RWPE1 (cell line): ENCODE results near the gene LMNTD2.

Experiments
- CTCF ChIA-PET: fragments of 350-600 bp; sonication (Branson Sonifier 250); formaldehyde crosslinking; extraction: SDS; loops from one replicate; lab custom pipeline; 2021; lab: Yijun Ruan, JAX
- POLR2A ChIA-PET: fragments of 400-600 bp; formaldehyde crosslinking; extraction: SDS; loops from one replicate; lab custom pipeline; 2020; ENCODE audit warnings: antibody characterized with exemption; ENCODE audit not compliant: low non-redundant PET; lab: Yijun Ruan, JAX
- DNase-seq: peaks from one replicate; pipeline ENCODE4 v3.0.0; 2012; ENCODE audit warnings: low spot score
- H3K27ac ChIP-seq: fragments of 450-650 bp; 2 replicates; pipeline ENCODE4 v1.5.1; 2017
- TF ChIP-seq, protein P1 (sequence below): fragments of 450-650 bp; conservative IDR thresholded peaks from 2 replicates; pipeline ENCODE4 v1.5.1; 2017; ENCODE audit warnings: low read depth, mild to moderate bottlenecking

Gene LMNTD2

DNA sequence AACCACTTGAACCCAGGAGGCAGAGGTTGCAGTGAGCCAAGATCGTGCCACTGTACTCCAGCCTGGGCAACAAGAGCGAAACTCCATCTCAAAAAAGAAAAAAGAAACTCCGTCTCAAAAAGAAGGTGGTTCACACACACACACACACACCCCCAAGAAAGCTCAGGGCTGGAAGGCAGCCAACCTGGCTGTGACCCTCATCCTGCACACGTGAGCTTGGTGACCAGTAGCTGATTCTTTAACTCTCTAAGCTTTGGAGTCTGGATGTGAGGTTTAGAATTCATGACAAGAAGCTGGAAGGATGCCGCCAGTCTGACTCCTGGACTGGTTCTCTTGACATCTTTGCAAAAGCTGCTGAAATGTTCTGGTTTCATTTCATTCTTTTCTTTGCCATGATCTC, 51.6 kb downstream of the LMNTD2 start:
- DNase-seq: no peak
- ChIA-PET POLR2A (interaction anchor here (0.6 kb wide), 1 partner anchor 58 kb away, joined by 3 read pairs; no protein-coding TSS in a partner anchor), CTCF (interaction anchor here (0.8 kb wide), 1 partner anchor 10 kb away, joined by 4 read pairs; no protein-coding TSS in a partner anchor)
- TF ChIP-seq, protein P1, sequence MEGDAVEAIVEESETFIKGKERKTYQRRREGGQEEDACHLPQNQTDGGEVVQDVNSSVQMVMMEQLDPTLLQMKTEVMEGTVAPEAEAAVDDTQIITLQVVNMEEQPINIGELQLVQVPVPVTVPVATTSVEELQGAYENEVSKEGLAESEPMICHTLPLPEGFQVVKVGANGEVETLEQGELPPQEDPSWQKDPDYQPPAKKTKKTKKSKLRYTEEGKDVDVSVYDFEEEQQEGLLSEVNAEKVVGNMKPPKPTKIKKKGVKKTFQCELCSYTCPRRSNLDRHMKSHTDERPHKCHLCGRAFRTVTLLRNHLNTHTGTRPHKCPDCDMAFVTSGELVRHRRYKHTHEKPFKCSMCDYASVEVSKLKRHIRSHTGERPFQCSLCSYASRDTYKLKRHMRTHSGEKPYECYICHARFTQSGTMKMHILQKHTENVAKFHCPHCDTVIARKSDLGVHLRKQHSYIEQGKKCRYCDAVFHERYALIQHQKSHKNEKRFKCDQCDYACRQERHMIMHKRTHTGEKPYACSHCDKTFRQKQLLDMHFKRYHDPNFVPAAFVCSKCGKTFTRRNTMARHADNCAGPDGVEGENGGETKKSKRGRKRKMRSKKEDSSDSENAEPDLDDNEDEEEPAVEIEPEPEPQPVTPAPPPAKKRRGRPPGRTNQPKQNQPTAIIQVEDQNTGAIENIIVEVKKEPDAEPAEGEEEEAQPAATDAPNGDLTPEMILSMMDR: no peak
- peak overlapping the region; percentile 98 for H3K27ac ChIP-seq

DNA sequence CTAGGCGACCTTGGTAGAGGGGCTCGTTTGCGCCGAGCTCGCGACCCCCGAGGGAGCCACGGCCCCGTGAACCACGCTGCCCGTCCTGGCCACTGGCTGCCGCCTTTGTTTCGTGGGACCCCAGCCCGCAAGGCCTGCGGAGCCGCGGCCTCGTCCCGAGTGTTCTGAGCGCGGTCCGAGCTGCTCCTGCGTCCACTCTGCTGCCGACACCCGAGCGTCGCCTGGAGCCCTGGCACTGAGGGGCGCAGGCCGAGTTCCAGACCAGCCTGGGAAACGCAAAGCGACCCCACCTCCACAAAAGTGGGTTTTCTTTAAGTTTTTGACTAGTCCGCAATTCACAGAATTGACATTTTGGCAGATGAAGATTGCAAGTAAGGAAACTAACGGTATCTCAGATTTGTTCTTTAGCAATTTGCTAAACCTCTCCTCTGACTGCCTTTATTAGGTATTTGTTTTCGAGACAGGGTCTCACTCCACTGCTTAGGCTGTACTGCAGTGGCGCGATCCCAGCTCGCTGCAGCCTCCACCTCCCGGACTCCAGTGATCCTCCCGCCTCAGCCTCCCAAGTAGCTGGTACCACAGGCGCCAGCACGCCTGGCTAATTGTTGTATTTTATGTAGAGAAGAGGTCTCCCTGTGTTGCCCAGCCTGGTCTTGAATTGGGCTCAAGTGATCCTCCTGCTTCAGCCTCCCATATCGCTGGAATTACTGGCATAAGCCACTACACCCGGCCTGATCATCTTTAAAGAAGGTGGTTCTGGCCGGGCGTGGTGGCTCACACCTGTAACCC, 52.6 kb downstream of the LMNTD2 start:
- H3K27ac ChIP-seq: peak overlapping the region; percentile 98
- ChIA-PET POLR2A (interaction anchor here (0.5 kb wide), 1 partner anchor 12 kb away, joined by 3 read pairs; no protein-coding TSS in a partner anchor), CTCF (no interaction called here)
- TF ChIP-seq, protein P1: no peak
- DNase-seq: no peak

DNA sequence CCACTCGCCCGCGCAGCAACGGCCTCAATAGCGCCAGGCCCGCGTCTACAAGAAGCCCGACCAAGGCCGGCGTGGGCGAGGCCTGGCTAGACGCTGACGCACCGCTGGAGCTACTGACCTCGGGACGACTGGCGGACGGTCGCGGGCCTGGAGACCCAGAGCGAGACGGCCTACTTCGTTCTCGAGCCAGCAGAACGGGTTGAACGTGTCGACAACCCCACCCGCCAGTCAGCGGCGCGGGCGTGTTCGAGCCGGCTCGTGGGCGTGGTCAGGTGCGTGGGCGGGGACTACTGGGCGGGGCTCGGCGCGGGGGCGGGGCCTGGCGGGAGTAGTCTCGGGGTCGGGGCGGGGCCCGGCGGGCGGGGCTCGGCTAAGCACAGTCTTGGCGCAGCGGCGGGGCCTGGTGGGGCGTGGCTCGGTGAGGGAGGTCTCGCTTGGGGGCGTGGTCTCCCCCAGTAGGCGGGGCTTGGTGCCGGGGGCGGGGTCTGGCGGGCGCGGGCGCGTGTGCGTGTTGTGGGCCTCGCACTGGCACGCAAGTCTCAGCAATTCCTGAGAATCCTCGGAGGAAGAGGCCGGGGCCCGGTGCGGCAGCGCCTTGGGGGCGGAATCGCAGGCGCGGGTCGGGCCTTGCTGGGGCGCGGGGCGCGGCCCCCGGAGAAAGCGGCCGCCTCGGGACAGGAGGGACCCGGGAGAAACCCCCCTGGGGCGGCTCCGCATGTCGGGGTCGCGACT, 53.4 kb downstream of the LMNTD2 start, which contains the start of gene RNH1:
Gene RNH1 (minus strand): TSS at position 248 of the 732 bp plus-strand sequence. CDS start 5,080 bp downstream, outside the sequence.
- ChIA-PET POLR2A (interaction anchor here (0.6 to 1.3 kb wide), 3 partner anchors 8 to 63 kb away, joined by 4 to 7 read pairs (median 6); no protein-coding TSS in a partner anchor), CTCF (interaction anchor here (0.8 to 1.0 kb wide), 3 partner anchors 8 to 57 kb away, joined by 3 to 4 read pairs (median 3); no protein-coding TSS in a partner anchor)
- DNase-seq: peak; percentile 94
- H3K27ac ChIP-seq: peak within 1 kb of the TSS; percentile 98
- TF ChIP-seq, protein P1: no peak

DNA sequence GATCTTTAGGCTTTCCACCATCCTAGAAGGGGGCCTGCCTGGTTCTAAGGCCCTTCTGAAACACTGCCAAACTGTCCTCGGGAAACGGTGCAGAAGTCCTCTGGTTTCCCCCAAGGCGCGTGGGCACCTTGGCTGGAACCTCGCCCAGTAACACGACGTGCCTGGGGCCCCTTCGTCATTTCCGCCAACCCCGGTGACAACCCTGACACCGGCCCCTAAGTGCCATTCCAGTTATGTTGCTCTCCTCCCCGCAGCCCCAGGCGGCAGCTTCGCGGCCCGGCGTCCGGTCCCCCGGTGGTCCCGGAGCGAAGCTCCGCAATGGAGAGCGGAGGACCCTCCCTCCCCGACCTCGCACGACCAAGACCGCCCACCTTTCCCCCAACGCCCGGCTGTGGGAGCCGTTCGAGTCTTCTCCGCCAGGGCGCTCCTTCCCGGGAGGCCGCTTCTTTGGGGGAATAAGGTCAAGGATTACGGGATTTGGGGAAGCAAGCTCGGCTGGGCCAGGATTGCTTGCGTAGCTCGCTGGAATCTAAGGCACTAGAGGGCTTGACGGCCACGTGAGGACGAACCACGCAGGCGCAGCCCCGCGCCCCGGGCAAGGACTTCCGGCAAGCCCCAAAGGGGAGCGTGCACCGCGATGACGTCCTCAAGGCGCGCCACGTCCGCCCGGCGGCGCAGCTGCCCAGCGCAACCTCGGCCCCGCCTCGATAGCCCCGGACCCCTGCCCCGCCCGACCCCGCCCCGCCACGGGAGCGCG, 54.1 kb downstream of the LMNTD2 start:
- ChIA-PET POLR2A (interaction anchor here (0.6 to 1.3 kb wide), 3 partner anchors 9 to 64 kb away, joined by 4 to 7 read pairs (median 6); no protein-coding TSS in a partner anchor), CTCF (interaction anchor here (0.8 to 1.0 kb wide), 3 partner anchors 9 to 56 kb away, joined by 3 to 4 read pairs (median 3); no protein-coding TSS in a partner anchor)
- DNase-seq: peak; percentile 93
- TF ChIP-seq, protein P1: no peak
- H3K27ac ChIP-seq: peak overlapping the region; percentile 98

DNA sequence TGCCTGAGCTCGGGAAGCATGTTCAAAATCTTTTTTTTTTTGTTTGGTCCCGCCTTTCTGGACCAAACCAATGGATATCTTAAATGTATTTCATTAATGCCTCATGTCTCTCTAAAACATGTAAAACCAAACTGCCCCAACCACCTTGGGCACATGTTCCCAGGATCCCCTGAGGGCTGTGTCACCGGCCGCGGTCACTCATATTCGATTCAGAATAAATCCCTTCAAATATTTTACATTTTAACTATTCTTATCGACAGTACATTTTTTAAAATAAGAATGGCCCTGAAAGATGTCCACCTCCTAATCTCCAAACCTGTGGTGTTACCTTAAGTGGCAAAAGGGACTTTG, 55.6 kb downstream of the LMNTD2 start:
- peak overlapping the region; percentile 98 for H3K27ac ChIP-seq
- DNase-seq: no peak
- ChIA-PET POLR2A (interaction anchor here (1.0 kb wide), 1 partner anchor 44 kb away, joined by 3 read pairs; no protein-coding TSS in a partner anchor), CTCF (interaction anchor here (0.7 to 1.6 kb wide), 3 partner anchors 14 to 1895 kb away, joined by 3 to 6 read pairs (median 3); no protein-coding TSS in a partner anchor)
- TF ChIP-seq, protein P1: no peak
